Immature natural killer cell (primary cell): ENCODE measurements around the gene CLEC16A. TPM values are rescaled to one million over a fixed set of nuclear protein-coding genes. Genes with fewer than 3 reads are reported as not detected.
A peak's percentile ranks its signal among the peaks of the same experiment; 100 is the strongest.

Experiments
- DNase-seq, 3 donors: peaks; one replicate each; pipeline ENCODE4 v3.0.0; 2022; ENCODE audit warnings: mixed read lengths in 1 of 3
- H3K27ac Mint-ChIP-seq, 6 donors: one replicate each; pipeline ENCODE4 v1.8.0; 2020; ENCODE audit warnings: mixed read lengths in 6 of 6, mild to moderate bottlenecking in 5 of 6, inconsistent platforms in 4 of 6, moderate library complexity in 3 of 6
- H3K27me3 Mint-ChIP-seq, 3 donors: one replicate each; pipeline ENCODE4 v1.8.0; 2020 to 2021; ENCODE audit warnings: low read depth in 3 of 3, mild to moderate bottlenecking in 3 of 3, mixed read lengths in 3 of 3, moderate library complexity in 3 of 3, inconsistent platforms in 1 of 3
- H3K36me3 Mint-ChIP-seq, 3 donors: one replicate each; pipeline ENCODE4 v1.8.0; 2020; ENCODE audit warnings: mixed read lengths in 3 of 3, inconsistent platforms in 2 of 3, mild to moderate bottlenecking in 2 of 3
- H3K4me1 Mint-ChIP-seq, 2 donors: one replicate each; pipeline ENCODE4 v1.8.0; 2020; ENCODE audit warnings: inconsistent platforms in 2 of 2, mild to moderate bottlenecking in 2 of 2, mixed read lengths in 2 of 2, moderate library complexity in 1 of 2
- H3K4me3 Mint-ChIP-seq, 5 donors: one replicate each; pipeline ENCODE4 v1.8.0; 2020; ENCODE audit warnings: mild to moderate bottlenecking in 5 of 5, mixed read lengths in 5 of 5, inconsistent platforms in 3 of 5, moderate library complexity in 3 of 5
- H3K9me3 Mint-ChIP-seq, 6 donors: one replicate each; pipeline ENCODE4 v1.8.0; 2020; ENCODE audit warnings: mild to moderate bottlenecking in 6 of 6, mixed read lengths in 6 of 6, inconsistent platforms in 4 of 6, moderate library complexity in 3 of 6
- polyA plus RNA-seq, 3 donors: library from polyadenylated mRNA; unstranded; fragments of 300-500 nt; fragmentation: Illumina TruSeq; gene quantifications; one replicate each; pipeline ENCODE4 v1.2.3, GENCODE V29; 2021

Gene CLEC16A
- polyA plus RNA-seq, 3 donors from 2014 or later: 5.6 to 19.9 (median 5.6) TPM

GRCh38 chr16:11073407-11073999 is 129.1 kb downstream of the CLEC16A start:
- Mint-ChIP-seq H3K27ac (no peak overlapping the region), H3K4me3 (no peak overlapping the region), H3K27me3 (peaks cover 0 to 3% (median 0%) of the 10 kb centered on the region in 3 donors), H3K36me3 (peaks cover 26 to 34% (median 29%) of the 10 kb centered on the region in 3 donors), H3K4me1 (peaks cover 23 to 28% of the 10 kb centered on the region in 2 donors), H3K9me3 (peaks cover 0 to 1% (median 0%) of the 10 kb centered on the region in 6 donors)
- DNase-seq: no peak

GRCh38 chr16:11074131-11074530 is 129.8 kb downstream of the CLEC16A start:
- peaks cover 25 to 30% of the 10 kb centered on the region in 2 donors for H3K4me1 Mint-ChIP-seq
- H3K4me3 Mint-ChIP-seq: no peak overlapping the region
- H3K27me3 Mint-ChIP-seq: peaks cover 0 to 3% (median 0%) of the 10 kb centered on the region in 3 donors
- no peak for DNase-seq
- peaks cover 26 to 34% (median 29%) of the 10 kb centered on the region in 3 donors for H3K36me3 Mint-ChIP-seq
- H3K9me3 Mint-ChIP-seq: peaks cover 0 to 1% (median 0%) of the 10 kb centered on the region in 6 donors
- peak overlapping the region in 1 of 6 donors; percentile 20 for H3K27ac Mint-ChIP-seq

- no peak overlapping the region for H3K4me3 Mint-ChIP-seq
Measured at GRCh38 chr16:11075163-11075562, 130.8 kb downstream of the CLEC16A start.

GRCh38 chr16:11076259-11077018 is 132.1 kb downstream of the CLEC16A start:
- peaks cover 27 to 35% (median 27%) of the 10 kb centered on the region in 3 donors for H3K36me3 Mint-ChIP-seq
- H3K4me1 Mint-ChIP-seq: peaks cover 30 to 36% of the 10 kb centered on the region in 2 donors
- H3K27ac Mint-ChIP-seq: peak overlapping the region in 3 of 6 donors; percentile 53 to 75 (median 53)
- H3K27me3 Mint-ChIP-seq: peaks cover 0 to 3% (median 2%) of the 10 kb centered on the region in 3 donors
- DNase-seq: peak in 1 of 3 donors; percentile 17
- H3K4me3 Mint-ChIP-seq: no peak overlapping the region
- peaks cover 0 to 1% (median 0%) of the 10 kb centered on the region in 6 donors for H3K9me3 Mint-ChIP-seq

More at GRCh38 chr16:11075163-11075562, 130.8 kb downstream of the CLEC16A start:
- H3K4me1 Mint-ChIP-seq: peaks cover 30 to 36% of the 10 kb centered on the region in 2 donors
- DNase-seq: no peak
- H3K27me3 Mint-ChIP-seq: peaks cover 0 to 3% (median 2%) of the 10 kb centered on the region in 3 donors
- peak overlapping the region in 1 of 6 donors; percentile 7 for H3K27ac Mint-ChIP-seq
- peaks cover 0 to 1% (median 0%) of the 10 kb centered on the region in 6 donors for H3K9me3 Mint-ChIP-seq
- peaks cover 26 to 40% (median 29%) of the 10 kb centered on the region in 3 donors for H3K36me3 Mint-ChIP-seq

GRCh38 chr16:11078812-11079459 is 134.6 kb downstream of the CLEC16A start:
- Mint-ChIP-seq H3K4me3 (no peak overlapping the region), H3K27me3 (peaks cover 0 to 2% (median 2%) of the 10 kb centered on the region in 3 donors), H3K36me3 (peaks cover 10 to 23% (median 20%) of the 10 kb centered on the region in 3 donors), H3K27ac (peak overlapping the region in 4 of 6 donors; percentile 1 to 45 (median 27)), H3K9me3 (no peaks in the 10 kb centered on the region), H3K4me1 (peaks cover 30 to 38% of the 10 kb centered on the region in 2 donors)
- DNase-seq: no peak

- Mint-ChIP-seq H3K27ac (peak overlapping the region in 3 of 6 donors; percentile 1 to 45 (median 44)), H3K9me3 (no peaks in the 10 kb centered on the region), H3K4me1 (peaks cover 30 to 43% of the 10 kb centered on the region in 2 donors), H3K36me3 (peaks cover 6 to 22% (median 13%) of the 10 kb centered on the region in 3 donors), H3K27me3 (peaks cover 0 to 2% (median 2%) of the 10 kb centered on the region in 3 donors), H3K4me3 (no peak overlapping the region)
- no peak for DNase-seq
Measured at GRCh38 chr16:11079652-11080187, 135.4 kb downstream of the CLEC16A start.

GRCh38 chr16:11080327-11080967 is 136.1 kb downstream of the CLEC16A start:
- Mint-ChIP-seq H3K36me3 (peaks cover 6 to 22% (median 13%) of the 10 kb centered on the region in 3 donors), H3K9me3 (no peaks in the 10 kb centered on the region), H3K4me3 (no peak overlapping the region), H3K27me3 (peaks cover 0 to 3% (median 2%) of the 10 kb centered on the region in 3 donors), H3K27ac (peak overlapping the region in 3 of 6 donors; percentile 22 to 50 (median 27)), H3K4me1 (peaks cover 30 to 43% of the 10 kb centered on the region in 2 donors)
- DNase-seq: no peak

GRCh38 chr16:11080999-11081630 is 136.8 kb downstream of the CLEC16A start:
- Mint-ChIP-seq H3K27me3 (peaks cover 0 to 3% (median 2%) of the 10 kb centered on the region in 3 donors), H3K4me3 (peak overlapping the region in 1 of 5 donors; percentile 15), H3K36me3 (peaks cover 6 to 22% (median 13%) of the 10 kb centered on the region in 3 donors), H3K27ac (peak overlapping the region in 2 of 6 donors; percentile 22 to 27), H3K4me1 (peaks cover 28 to 38% of the 10 kb centered on the region in 2 donors), H3K9me3 (no peaks in the 10 kb centered on the region)
- DNase-seq: no peak

- H3K4me1 Mint-ChIP-seq: peaks cover 19 to 27% of the 10 kb centered on the region in 2 donors
- H3K9me3 Mint-ChIP-seq: no peaks in the 10 kb centered on the region
- H3K4me3 Mint-ChIP-seq: no peak overlapping the region
- H3K27me3 Mint-ChIP-seq: peaks cover 0 to 3% (median 2%) of the 10 kb centered on the region in 3 donors
- DNase-seq: no peak
- no peak overlapping the region for H3K27ac Mint-ChIP-seq
- H3K36me3 Mint-ChIP-seq: peaks cover 6 to 22% (median 13%) of the 10 kb centered on the region in 3 donors
Measured at GRCh38 chr16:11082108-11082859, 137.9 kb downstream of the CLEC16A start.

GRCh38 chr16:11082860-11083388 is 138.6 kb downstream of the CLEC16A start:
- Mint-ChIP-seq H3K4me3 (no peak overlapping the region), H3K36me3 (peaks cover 6 to 18% (median 13%) of the 10 kb centered on the region in 3 donors), H3K27ac (no peak overlapping the region), H3K4me1 (peaks cover 20 to 27% of the 10 kb centered on the region in 2 donors), H3K9me3 (no peaks in the 10 kb centered on the region), H3K27me3 (peaks cover 0 to 3% (median 2%) of the 10 kb centered on the region in 3 donors)
- DNase-seq: no peak

- Mint-ChIP-seq H3K4me1 (peaks cover 20 to 29% of the 10 kb centered on the region in 2 donors), H3K27ac (no peak overlapping the region), H3K4me3 (no peak overlapping the region), H3K36me3 (peaks cover 6 to 17% (median 17%) of the 10 kb centered on the region in 3 donors), H3K27me3 (peaks cover 0 to 4% (median 2%) of the 10 kb centered on the region in 3 donors), H3K9me3 (no peaks in the 10 kb centered on the region)
- no peak for DNase-seq
Measured at GRCh38 chr16:11084484-11084875, 140.1 kb downstream of the CLEC16A start.
